ENCODE measurements around the gene SPIC. TPM values are rescaled to one million over a fixed set of nuclear protein-coding genes. Genes with fewer than 3 reads are reported as not detected.

SPIC gene
- total RNA-seq, 2 donors from 2014 or later, result not detected

Small RNA genes lying within 50 kb of the gene (small RNA-seq; reads per million reads assigned to genes)
- gene RF00019 (not detected), gene RNA5SP367 (not detected), gene RNU5E-5P (not detected)

Other genes starting within 250 kb of the SPIC start
- 1 to 10 TPM; 7.5 to 7.9 TPM for gene UTP20, start 195.2 kb upstream of the SPIC start, total RNA-seq
- 10 to 100 TPM; 52.4 to 58.7 TPM for gene ARL1, start 67.6 kb upstream of the SPIC start, total RNA-seq
- under 1 TPM; 0.66 to 0.78 TPM for gene MYBPC1, start 119.6 kb downstream of the SPIC start, total RNA-seq
- gene CHPT1, start 222.3 kb downstream of the SPIC start, total RNA-seq, result 10 to 100 TPM; 62.0 to 74.2 TPM

All from body of pancreas (tissue), 2 donors.